Measurements from ENCODE around the gene TBC1D4. TPM values are rescaled to one million over a fixed set of nuclear protein-coding genes. Genes with fewer than 3 reads are reported as not detected.
A peak's percentile ranks its signal among the peaks of the same experiment; 100 is the strongest.

The TBC1D4 gene
- total RNA-seq, 4 donors from 2014 or later = 14.9 to 20.8 (median 16.6) TPM

- peaks cover 0 to 25% (median 3%) of the 10 kb centered on the region in 3 donors for H3K4me1 ChIP-seq
- H3K27ac ChIP-seq = no peak overlapping the region
- H3K36me3 ChIP-seq = no peaks in the 10 kb centered on the region
- DNase-seq = no peak
- WGBS, 2 donors = 93 to 100% methylated on average over 4 of the region's 4 CpGs
- H3K4me3 ChIP-seq = no peak overlapping the region
- no peak for TF ChIP-seq POLR2A (IDR thresholded peaks at IDR 0.05)
- TF ChIP-seq, protein P1, sequence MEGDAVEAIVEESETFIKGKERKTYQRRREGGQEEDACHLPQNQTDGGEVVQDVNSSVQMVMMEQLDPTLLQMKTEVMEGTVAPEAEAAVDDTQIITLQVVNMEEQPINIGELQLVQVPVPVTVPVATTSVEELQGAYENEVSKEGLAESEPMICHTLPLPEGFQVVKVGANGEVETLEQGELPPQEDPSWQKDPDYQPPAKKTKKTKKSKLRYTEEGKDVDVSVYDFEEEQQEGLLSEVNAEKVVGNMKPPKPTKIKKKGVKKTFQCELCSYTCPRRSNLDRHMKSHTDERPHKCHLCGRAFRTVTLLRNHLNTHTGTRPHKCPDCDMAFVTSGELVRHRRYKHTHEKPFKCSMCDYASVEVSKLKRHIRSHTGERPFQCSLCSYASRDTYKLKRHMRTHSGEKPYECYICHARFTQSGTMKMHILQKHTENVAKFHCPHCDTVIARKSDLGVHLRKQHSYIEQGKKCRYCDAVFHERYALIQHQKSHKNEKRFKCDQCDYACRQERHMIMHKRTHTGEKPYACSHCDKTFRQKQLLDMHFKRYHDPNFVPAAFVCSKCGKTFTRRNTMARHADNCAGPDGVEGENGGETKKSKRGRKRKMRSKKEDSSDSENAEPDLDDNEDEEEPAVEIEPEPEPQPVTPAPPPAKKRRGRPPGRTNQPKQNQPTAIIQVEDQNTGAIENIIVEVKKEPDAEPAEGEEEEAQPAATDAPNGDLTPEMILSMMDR (IDR thresholded peaks at IDR 0.05) = no peak
- H3K9me3 ChIP-seq = no peaks in the 10 kb centered on the region
- H3K27me3 ChIP-seq = no peaks in the 10 kb centered on the region
- intact Hi-C loops (cut with DNase I) = no loop called here
These were observed 34.5 kb downstream of the TBC1D4 start for GRCh38 chr13:75447493-75447892.

DNA sequence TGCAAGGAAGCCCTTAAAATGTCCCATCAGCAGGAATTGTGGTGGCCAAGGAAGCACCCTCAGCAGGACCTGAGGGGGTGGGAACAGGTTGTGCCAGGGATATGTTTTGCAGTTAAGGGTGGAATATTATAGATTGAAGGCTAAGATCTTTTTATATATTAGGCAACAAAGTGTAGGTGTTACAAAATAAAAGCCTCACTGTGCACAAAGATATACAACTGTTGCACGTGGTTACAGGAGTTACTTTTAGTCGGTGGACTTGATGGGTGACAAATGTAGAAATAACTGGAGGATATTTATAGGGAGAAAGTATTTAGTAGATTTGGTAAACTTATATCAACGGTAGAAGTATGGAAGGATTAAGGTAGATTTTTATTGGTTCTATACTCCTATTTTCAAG lies 35.1 kb downstream of the TBC1D4 start:
- Histone ChIP-seq H3K27me3 (no peaks in the 10 kb centered on the region), H3K4me1 (peaks cover 0 to 20% (median 3%) of the 10 kb centered on the region in 3 donors), H3K36me3 (no peaks in the 10 kb centered on the region), H3K9me3 (no peaks in the 10 kb centered on the region), H3K4me3 (no peak overlapping the region), H3K27ac (no peak overlapping the region)
- TF ChIP-seq, protein P1 (IDR thresholded peaks at IDR 0.05) = no peak
- no peak for TF ChIP-seq POLR2A (IDR thresholded peaks at IDR 0.05)
- intact Hi-C loops (cut with DNase I) = no loop called here
- 81 to 86% methylated on average over 3 of the region's 3 CpGs for WGBS, 2 donors
- no peak for DNase-seq

GRCh38 chr13:75445717-75446499 lies 36.1 kb downstream of the TBC1D4 start:
- TF ChIP-seq, protein P1 (IDR thresholded peaks at IDR 0.05) = no peak
- TF ChIP-seq POLR2A (IDR thresholded peaks at IDR 0.05) = no peak
- 58 to 66% methylated on average over 7 of the region's 7 CpGs for WGBS, 2 donors
- H3K4me1 ChIP-seq = peaks cover 0 to 20% (median 3%) of the 10 kb centered on the region in 3 donors
- intact Hi-C loops (cut with DNase I) = no loop called here
- no peaks in the 10 kb centered on the region for H3K27me3 ChIP-seq
- no peaks in the 10 kb centered on the region for H3K36me3 ChIP-seq
- peak overlapping the region in 2 of 4 donors; percentile 30 to 46 for H3K27ac ChIP-seq
- DNase-seq = no peak
- peak overlapping the region in 1 of 4 donors; percentile 25 for H3K4me3 ChIP-seq
- H3K9me3 ChIP-seq = no peaks in the 10 kb centered on the region

DNA sequence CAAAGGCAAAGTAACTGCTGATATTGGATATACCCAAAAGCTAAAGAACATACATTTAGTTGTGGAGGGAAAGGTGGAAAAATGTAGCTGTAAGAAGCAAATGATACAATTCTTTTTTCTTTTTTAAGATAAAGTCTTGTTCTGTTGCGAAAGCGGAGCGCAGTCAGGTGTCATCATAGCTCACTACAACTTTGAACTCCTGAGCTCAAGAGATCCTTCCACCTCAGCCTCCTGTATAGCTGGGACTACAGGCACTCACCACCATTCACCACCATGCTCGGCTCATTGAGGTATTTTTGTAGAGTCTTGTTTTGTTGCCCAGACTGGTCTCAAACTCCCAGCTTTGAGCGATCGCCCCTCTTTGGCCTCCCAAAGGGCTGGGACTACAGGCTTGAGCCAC lies 38.0 kb downstream of the TBC1D4 start:
- Histone ChIP-seq H3K27me3 (no peaks in the 10 kb centered on the region), H3K4me3 (no peak overlapping the region), H3K9me3 (no peaks in the 10 kb centered on the region), H3K36me3 (no peaks in the 10 kb centered on the region), H3K4me1 (peaks cover 0 to 26% (median 3%) of the 10 kb centered on the region in 3 donors), H3K27ac (no peak overlapping the region)
- intact Hi-C loops (cut with DNase I) = no loop called here
- no peak for TF ChIP-seq POLR2A (IDR thresholded peaks at IDR 0.05)
- TF ChIP-seq, protein P1 (IDR thresholded peaks at IDR 0.05) = no peak
- WGBS, 2 donors = 89 to 91% methylated on average over 6 of the region's 6 CpGs
- DNase-seq = no peak

GRCh38 chr13:75443356-75443958 lies 38.5 kb downstream of the TBC1D4 start:
- no peak overlapping the region for H3K4me3 ChIP-seq
- H3K4me1 ChIP-seq = peaks cover 0 to 26% (median 3%) of the 10 kb centered on the region in 3 donors
- DNase-seq = no peak
- intact Hi-C loops (cut with DNase I) = no loop called here
- no peak for TF ChIP-seq POLR2A (IDR thresholded peaks at IDR 0.05)
- TF ChIP-seq, protein P1 (IDR thresholded peaks at IDR 0.05) = no peak
- H3K27me3 ChIP-seq = no peaks in the 10 kb centered on the region
- 87 to 90% methylated on average over 8 of the region's 8 CpGs for WGBS, 2 donors
- H3K27ac ChIP-seq = no peak overlapping the region
- H3K36me3 ChIP-seq = no peaks in the 10 kb centered on the region
- no peaks in the 10 kb centered on the region for H3K9me3 ChIP-seq

All from esophagus squamous epithelium (tissue), 5 donors.